ENCODE data around the gene ACKR2. TPM values are rescaled to one million over a fixed set of nuclear protein-coding genes. Genes with fewer than 3 reads are reported as not detected.

ACKR2 gene
- polyA plus RNA-seq, 1 donor (not counting 4 experiments of a cell fraction or from before 2014, with no cell fraction given): 0.22 TPM

- no peak for FAIRE-seq
- dilution Hi-C loops (cut with MboI; ENCODE audit: extremely low pct_ligation_motif_present, low sequenced_read_pairs): no loop called here
Observed at GRCh38 chr3:42892169-42892568, 82.9 kb downstream of the ACKR2 start.

GRCh38 chr3:42892807-42893206 is 83.6 kb downstream of the ACKR2 start:
- DNase-seq (ENCODE audit: low read depth, low spot score) (no peak), FAIRE-seq (no peak)
- Histone ChIP-seq H3K36me3 (ENCODE audit: control insufficient read depth in 2 of 2, extremely low read depth in 1 of 2, insufficient read depth in 2 of 2, low read length in 2 of 2) (no peaks in the 10 kb centered on the region), H3K27me3 (ENCODE audit: control insufficient read depth, extremely low read depth, insufficient read depth, low read length) (no peaks in the 10 kb centered on the region), H3K79me2 (ENCODE audit: control insufficient read depth, insufficient read depth, low read length) (no peaks in the 10 kb centered on the region), H3K4me2 (ENCODE audit: control insufficient read depth, extremely low read depth, insufficient read depth, low read depth, low read length) (no peak overlapping the region), H3K4me1 (ENCODE audit: control insufficient read depth, extremely low read depth, insufficient read depth, low read length) (no peaks in the 10 kb centered on the region), H3K4me3 (ENCODE audit: control insufficient read depth in 2 of 3, extremely low read depth in 1 of 3, insufficient read depth in 2 of 3, low read depth in 1 of 3, low read length in 3 of 3) (no peak overlapping the region), H3K9ac (ENCODE audit: control insufficient read depth, extremely low read depth, insufficient read depth, low read length) (no peak overlapping the region), H4K20me1 (ENCODE audit: control insufficient read depth, extremely low read depth, insufficient read depth, low read length) (no peaks in the 10 kb centered on the region), H3K27ac (ENCODE audit: control insufficient read depth, insufficient read depth, low read length) (no peak overlapping the region), H2AFZ (ENCODE audit: control insufficient read depth, low read length) (no peak overlapping the region), H3K9me1 (ENCODE audit: control insufficient read depth, extremely low read depth, insufficient read depth, low read length) (no peaks in the 10 kb centered on the region), H3K9me3 (ENCODE audit: control insufficient read depth, low read depth, low read length) (no peaks in the 10 kb centered on the region)
- no peak for TF ChIP-seq EZH2 (IDR thresholded peaks at IDR 0.05; ENCODE audit: low read length)
- no peak for TF ChIP-seq CTCF (optimal IDR thresholded peaks at IDR 0.05 in 1 of 3, IDR thresholded peaks at IDR 0.05 in 1 of 3, conservative IDR thresholded peaks at IDR 0.05 in 1 of 3; ENCODE audit: extremely low read depth in 1 of 3, insufficient read depth in 2 of 3, low read length in 3 of 3)
- dilution Hi-C loops (cut with MboI; ENCODE audit: extremely low pct_ligation_motif_present, low sequenced_read_pairs): no loop called here

More at GRCh38 chr3:42892169-42892568, 82.9 kb downstream of the ACKR2 start:
- no peaks in the 10 kb centered on the region for H3K9me1 ChIP-seq (ENCODE audit: control insufficient read depth, extremely low read depth, insufficient read depth, low read length)
- no peak for DNase-seq (ENCODE audit: low read depth, low spot score)
- H3K27ac ChIP-seq (ENCODE audit: control insufficient read depth, insufficient read depth, low read length): no peak overlapping the region
- H3K27me3 ChIP-seq (ENCODE audit: control insufficient read depth, extremely low read depth, insufficient read depth, low read length): no peaks in the 10 kb centered on the region
- no peaks in the 10 kb centered on the region for H4K20me1 ChIP-seq (ENCODE audit: control insufficient read depth, extremely low read depth, insufficient read depth, low read length)
- TF ChIP-seq CTCF (optimal IDR thresholded peaks at IDR 0.05 in 1 of 3, IDR thresholded peaks at IDR 0.05 in 1 of 3, conservative IDR thresholded peaks at IDR 0.05 in 1 of 3; ENCODE audit: extremely low read depth in 1 of 3, insufficient read depth in 2 of 3, low read length in 3 of 3): no peak
- TF ChIP-seq EZH2 (IDR thresholded peaks at IDR 0.05; ENCODE audit: low read length): no peak
- H3K4me3 ChIP-seq (ENCODE audit: control insufficient read depth in 2 of 3, extremely low read depth in 1 of 3, insufficient read depth in 2 of 3, low read depth in 1 of 3, low read length in 3 of 3): no peak overlapping the region
- no peak overlapping the region for H2AFZ ChIP-seq (ENCODE audit: control insufficient read depth, low read length)
- no peak overlapping the region for H3K4me2 ChIP-seq (ENCODE audit: control insufficient read depth, extremely low read depth, insufficient read depth, low read depth, low read length)
- H3K79me2 ChIP-seq (ENCODE audit: control insufficient read depth, insufficient read depth, low read length): no peaks in the 10 kb centered on the region
- no peak overlapping the region for H3K9ac ChIP-seq (ENCODE audit: control insufficient read depth, extremely low read depth, insufficient read depth, low read length)
- H3K4me1 ChIP-seq (ENCODE audit: control insufficient read depth, extremely low read depth, insufficient read depth, low read length): no peaks in the 10 kb centered on the region
- H3K9me3 ChIP-seq (ENCODE audit: control insufficient read depth, low read depth, low read length): no peaks in the 10 kb centered on the region
- no peaks in the 10 kb centered on the region for H3K36me3 ChIP-seq (ENCODE audit: control insufficient read depth in 2 of 2, extremely low read depth in 1 of 2, insufficient read depth in 2 of 2, low read length in 2 of 2)

Data from keratinocyte (primary cell).